HG02943 (cell line): ENCODE results near the gene ALX4.

Source experiments
- ATAC-seq: cut with Tn5 transposase; IDR thresholded peaks from one replicate; pipeline ENCODE4 v1.9.1; 2021; ENCODE audit warnings: mild to moderate bottlenecking, low read depth, moderate library complexity; ENCODE audit not compliant: unreplicated experiment

ALX4 gene

DNA sequence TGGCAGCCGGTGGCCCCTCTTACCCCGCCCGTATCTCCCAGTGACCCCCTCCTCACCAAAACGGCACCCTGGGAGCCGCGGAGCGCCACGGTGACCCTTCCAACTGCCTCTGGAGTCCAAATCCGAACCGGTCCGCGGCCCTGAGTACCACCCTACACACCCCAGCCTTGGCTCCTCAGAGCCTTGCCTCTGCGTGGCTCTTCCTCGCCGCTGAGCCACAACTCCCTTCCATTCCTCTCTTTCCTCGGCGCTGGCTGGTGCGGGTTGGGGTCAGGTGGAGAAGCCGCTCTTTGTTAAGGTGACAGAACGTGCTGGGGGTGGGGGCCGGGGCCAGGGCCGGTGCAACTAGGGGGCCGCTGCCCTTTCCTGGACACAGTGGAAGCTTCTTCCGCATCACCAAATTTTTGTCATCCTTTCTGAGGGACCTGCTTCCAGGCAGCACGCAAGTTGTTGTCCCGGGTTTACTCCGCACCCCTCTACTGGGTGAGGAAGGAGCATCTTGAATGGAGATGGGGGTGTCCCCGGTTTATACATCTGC is 6.5 kb downstream of the ALX4 start:
- ATAC-seq = no peak

DNA sequence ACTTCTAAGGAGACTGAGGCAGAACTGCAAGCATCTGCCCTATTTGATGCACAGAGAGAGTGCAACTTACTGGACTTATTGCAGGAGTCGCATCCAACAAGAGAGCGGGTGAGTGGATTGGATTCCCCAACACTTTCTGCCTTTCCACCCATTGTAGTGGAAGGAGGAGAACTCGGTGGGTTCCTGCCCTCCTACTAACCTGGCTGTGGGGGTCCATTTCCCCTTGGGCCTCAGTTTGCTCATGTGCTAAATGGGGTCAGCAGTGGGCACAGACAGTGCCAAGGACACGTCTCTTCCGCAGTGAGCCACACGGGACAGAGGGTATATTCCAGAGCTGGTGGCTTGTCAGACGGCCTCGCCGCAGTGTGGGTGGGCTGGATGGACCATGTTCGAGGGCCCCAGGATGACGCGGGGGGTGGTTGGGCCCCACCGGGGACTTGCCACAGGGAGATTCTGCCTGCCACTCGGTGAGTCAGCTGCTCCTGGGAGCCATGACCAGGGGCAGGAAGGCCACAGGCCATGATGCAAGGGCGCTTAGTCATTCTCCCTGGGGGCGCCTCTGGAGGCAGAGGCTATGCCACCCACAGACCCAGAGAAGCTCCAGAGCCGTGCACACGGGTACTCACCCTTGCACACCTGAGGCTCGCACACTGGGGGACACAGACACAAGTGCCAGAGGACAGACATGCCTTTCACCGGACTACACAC is 8.2 kb downstream of the ALX4 start:
- no peak for ATAC-seq

GRCh38 chr11:44300844-44301563 is 8.9 kb downstream of the ALX4 start:
- ATAC-seq = no peak

GRCh38 chr11:44298862-44299261 is 11.1 kb downstream of the ALX4 start:
- ATAC-seq = no peak

- no peak for ATAC-seq
Observed at GRCh38 chr11:44290208-44290607, 19.7 kb downstream of the ALX4 start.

DNA sequence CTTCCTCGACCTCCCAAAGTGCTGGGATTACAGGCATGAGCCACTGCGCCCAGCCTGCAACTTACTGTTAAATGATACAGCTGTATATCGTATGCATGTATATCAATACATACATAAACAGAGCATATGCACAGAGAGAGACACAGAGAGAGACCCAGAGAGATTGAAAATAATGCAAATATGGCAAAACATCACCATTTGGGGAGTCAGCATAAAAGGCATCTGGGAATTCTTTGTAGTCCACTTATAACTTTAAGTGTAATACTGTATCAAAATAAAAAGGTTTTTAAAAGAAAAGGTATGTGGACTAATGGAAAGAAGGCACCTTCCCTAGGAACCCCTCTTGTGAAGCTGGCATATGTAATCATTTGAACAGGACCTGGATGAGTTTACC is 21.8 kb downstream of the ALX4 start:
- ATAC-seq = no peak

DNA sequence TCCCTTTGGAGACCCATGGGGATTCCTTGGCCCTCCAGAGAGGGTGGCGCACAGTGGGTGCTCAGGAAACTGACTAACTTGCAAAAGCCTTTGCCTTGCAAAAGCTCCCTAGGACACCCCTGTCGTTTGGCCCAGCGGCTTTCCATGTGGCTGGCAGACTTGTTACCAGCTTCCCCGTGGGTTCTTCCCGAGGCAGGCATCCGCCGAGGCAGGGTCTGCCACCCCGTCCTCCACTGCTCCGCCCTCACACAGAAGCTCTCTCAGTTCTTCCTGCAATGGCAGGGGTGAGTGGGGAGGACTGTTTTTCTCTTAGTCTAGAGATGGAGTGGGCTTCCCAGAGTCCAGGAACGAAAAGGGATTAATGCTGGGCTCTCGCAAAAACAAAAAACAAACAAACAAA is 23.0 kb downstream of the ALX4 start:
- ATAC-seq = no peak

DNA sequence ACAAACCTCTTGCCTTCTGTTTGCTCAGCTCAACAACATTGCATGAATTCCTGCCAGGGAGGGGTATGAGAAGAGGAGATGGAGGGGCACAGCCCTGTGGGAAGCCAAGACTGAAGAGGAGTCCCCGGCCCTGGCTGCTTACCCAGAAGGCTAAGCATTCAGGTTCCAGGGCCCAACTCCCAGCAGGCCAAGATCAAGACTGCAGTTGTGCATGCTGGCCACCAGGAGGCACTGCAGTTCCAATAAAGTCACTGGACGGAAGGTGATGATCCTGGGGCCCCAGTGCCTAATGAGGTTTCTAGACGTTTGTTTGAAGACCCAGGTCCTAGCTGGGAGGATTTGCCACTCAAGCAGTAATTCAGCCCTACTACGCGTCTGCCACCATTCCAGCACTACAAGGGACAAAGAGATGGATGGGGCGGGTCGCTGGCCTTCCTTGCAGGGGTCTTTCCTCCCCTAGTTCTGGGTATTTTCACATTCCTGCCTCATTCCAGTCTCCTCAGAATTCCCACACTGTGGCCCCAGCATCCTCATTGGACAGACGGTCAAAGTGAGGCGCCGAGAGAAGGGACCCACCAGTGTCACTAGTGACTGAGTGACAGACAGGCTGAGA is 23.6 kb downstream of the ALX4 start:
- no peak for ATAC-seq

GRCh38 chr11:44285756-44286155 is 24.2 kb downstream of the ALX4 start:
- ATAC-seq = no peak

GRCh38 chr11:44282620-44283019 is 27.3 kb downstream of the ALX4 start:
- no peak for ATAC-seq

- no peak for ATAC-seq
Observed at GRCh38 chr11:44281151-44281550, 28.8 kb downstream of the ALX4 start.

- ATAC-seq = no peak
Observed at GRCh38 chr11:44280257-44280656, 29.7 kb downstream of the ALX4 start.

DNA sequence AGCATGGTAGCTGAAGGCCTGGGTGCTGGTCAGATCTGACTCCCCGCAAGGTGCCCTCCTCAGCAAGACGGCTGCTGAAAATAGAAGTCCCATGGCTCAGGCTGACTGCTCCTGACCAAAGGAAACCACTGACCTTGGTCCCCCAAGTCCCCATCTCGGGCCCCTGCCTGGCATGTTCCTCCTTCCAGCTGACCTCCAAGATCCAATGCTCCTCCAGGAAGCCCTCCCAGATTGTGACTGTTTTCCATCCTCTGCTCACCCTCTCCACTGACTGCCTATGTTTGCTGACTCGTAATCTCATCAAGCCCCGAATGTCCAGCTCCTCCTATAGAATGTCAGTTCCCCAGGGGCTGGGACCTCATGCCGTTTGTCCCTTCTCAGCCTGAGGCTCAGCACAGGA is 30.5 kb downstream of the ALX4 start:
- ATAC-seq = no peak

- ATAC-seq = no peak
Observed at GRCh38 chr11:44277196-44278090, 32.5 kb downstream of the ALX4 start.

GRCh38 chr11:44275961-44276550 is 33.9 kb downstream of the ALX4 start:
- ATAC-seq = no peak

- ATAC-seq = no peak
Observed at GRCh38 chr11:44275241-44275640, 34.7 kb downstream of the ALX4 start.

- no peak for ATAC-seq
Observed at GRCh38 chr11:44274404-44274803, 35.5 kb downstream of the ALX4 start.

- no peak for ATAC-seq
Observed at GRCh38 chr11:44271286-44271685, 38.7 kb downstream of the ALX4 start.

GRCh38 chr11:44270403-44271273 is 39.3 kb downstream of the ALX4 start:
- ATAC-seq = no peak
